ENCODE results near the gene RFX4. TPM values are rescaled to one million over a fixed set of nuclear protein-coding genes. Genes with fewer than 3 reads are reported as not detected.
A peak's percentile ranks its signal among the peaks of the same experiment; 100 is the strongest.

RFX4 gene
- total RNA-seq, 1 donor from 2014 or later = 3.4 TPM

- Histone ChIP-seq H3K4me3 (no peak overlapping the region), H3K27ac (no peak overlapping the region), H3K27me3 (no peaks in the 10 kb centered on the region), H2AFZ (replicated peaks) (no peak overlapping the region), H3K4me1 (peaks cover 51% of the 10 kb centered on the region), H3F3A (ENCODE audit: low read depth) (peaks cover 40% of the 10 kb centered on the region), H3K9ac (no peak overlapping the region), H3K4me2 (peak overlapping the region; percentile 57), H4K20me1 (ENCODE audit: low read depth) (no peaks in the 10 kb centered on the region), H3K9me3 (ENCODE audit: low read depth) (no peaks in the 10 kb centered on the region), H3K36me3 (no peaks in the 10 kb centered on the region), H3K79me2 (ENCODE audit: low read depth) (no peaks in the 10 kb centered on the region)
- H3K27ac Mint-ChIP-seq = peak overlapping the region; percentile 99
- peak overlapping the region; percentile 48 for H3K4me3 Mint-ChIP-seq
- no peak for DNase-seq (ENCODE audit: low spot score)
- H3K9me3 Mint-ChIP-seq = no peaks in the 10 kb centered on the region
- H3K36me3 Mint-ChIP-seq = peaks cover 5% of the 10 kb centered on the region
- peaks cover 82% of the 10 kb centered on the region for H3K4me1 Mint-ChIP-seq
- TF ChIP-seq CTCF (IDR thresholded peaks at IDR 0.05) (no peak), EZH2 (IDR thresholded peaks at IDR 0.05) (no peak), EZH2phosphoT487 (IDR thresholded peaks at IDR 0.05) (no peak)
- H3K27me3 Mint-ChIP-seq (ENCODE audit: insufficient read depth, low read depth) = peaks cover 2% of the 10 kb centered on the region
Observed at GRCh38 chr12:106767206-106767605, 184.4 kb downstream of the RFX4 start.

GRCh38 chr12:106767954-106768822 lies 185.4 kb downstream of the RFX4 start:
- no peaks in the 10 kb centered on the region for H3K36me3 Mint-ChIP-seq
- peaks cover 83% of the 10 kb centered on the region for H3K4me1 Mint-ChIP-seq
- Histone ChIP-seq H3K36me3 (no peaks in the 10 kb centered on the region), H4K20me1 (ENCODE audit: low read depth) (no peaks in the 10 kb centered on the region), H3K9ac (no peak overlapping the region), H3K4me3 (peak overlapping the region; percentile 12), H2AFZ (replicated peaks) (peak overlapping the region; percentile 10), H3K4me1 (peaks cover 51% of the 10 kb centered on the region), H3K27me3 (no peaks in the 10 kb centered on the region), H3K79me2 (ENCODE audit: low read depth) (no peaks in the 10 kb centered on the region), H3K9me3 (ENCODE audit: low read depth) (no peaks in the 10 kb centered on the region), H3K4me2 (peak overlapping the region; percentile 57), H3K27ac (no peak overlapping the region), H3F3A (ENCODE audit: low read depth) (peaks cover 45% of the 10 kb centered on the region)
- peaks cover 2% of the 10 kb centered on the region for H3K27me3 Mint-ChIP-seq (ENCODE audit: insufficient read depth, low read depth)
- H3K27ac Mint-ChIP-seq = peak overlapping the region; percentile 99
- H3K9me3 Mint-ChIP-seq = no peaks in the 10 kb centered on the region
- peak; percentile 73 for DNase-seq (ENCODE audit: low spot score)
- TF ChIP-seq CTCF (IDR thresholded peaks at IDR 0.05) (no peak), EZH2phosphoT487 (IDR thresholded peaks at IDR 0.05) (no peak), EZH2 (IDR thresholded peaks at IDR 0.05) (no peak)
- H3K4me3 Mint-ChIP-seq = peak overlapping the region; percentile 34

GRCh38 chr12:106769078-106769477 lies 186.3 kb downstream of the RFX4 start:
- peaks cover 83% of the 10 kb centered on the region for H3K4me1 Mint-ChIP-seq
- Histone ChIP-seq H3K36me3 (no peaks in the 10 kb centered on the region), H3F3A (ENCODE audit: low read depth) (peaks cover 51% of the 10 kb centered on the region), H3K4me2 (peak overlapping the region; percentile 57), H3K4me3 (peak overlapping the region; percentile 1), H3K79me2 (ENCODE audit: low read depth) (no peaks in the 10 kb centered on the region), H3K27ac (no peak overlapping the region), H4K20me1 (ENCODE audit: low read depth) (no peaks in the 10 kb centered on the region), H3K9me3 (ENCODE audit: low read depth) (no peaks in the 10 kb centered on the region), H3K27me3 (no peaks in the 10 kb centered on the region), H2AFZ (replicated peaks) (peak overlapping the region; percentile 10), H3K4me1 (peaks cover 44% of the 10 kb centered on the region), H3K9ac (no peak overlapping the region)
- TF ChIP-seq EZH2 (IDR thresholded peaks at IDR 0.05) = no peak
- TF ChIP-seq EZH2phosphoT487 (IDR thresholded peaks at IDR 0.05) = no peak
- no peak for TF ChIP-seq CTCF (IDR thresholded peaks at IDR 0.05)
- peak overlapping the region; percentile 34 for H3K4me3 Mint-ChIP-seq
- no peaks in the 10 kb centered on the region for H3K36me3 Mint-ChIP-seq
- peak overlapping the region; percentile 99 for H3K27ac Mint-ChIP-seq
- peak; percentile 42 for DNase-seq (ENCODE audit: low spot score)
- H3K9me3 Mint-ChIP-seq = no peaks in the 10 kb centered on the region
- peaks cover 3% of the 10 kb centered on the region for H3K27me3 Mint-ChIP-seq (ENCODE audit: insufficient read depth, low read depth)

All from neural progenitor cell (in vitro differentiated cells).